Calu3 (cell line): Measurements from ENCODE around the gene CREB3L1. TPM values are rescaled to one million over a fixed set of nuclear protein-coding genes. Genes with fewer than 3 reads are reported as not detected.

ENCODE experiments used
- BruUV-seq: library from RNA; stranded (reverse); fragments of 400-500 nt; replicated peaks from 2 replicates; lab custom pipeline; 2021; lab: Mats Ljungman, UMichigan
- CTCF ChIA-PET: fragments of 300-600 bp; sonication (Branson Sonifier 250); formaldehyde crosslinking; loops from one replicate; lab custom pipeline; 2022; ENCODE audit warnings: antibody characterized with exemption; lab: Charles Lee
- DNase-seq: peaks from one replicate; pipeline ENCODE4 v3.0.0; 2022
- H3K27ac Mint-ChIP-seq: one replicate; pipeline ENCODE4 v1.8.0; 2022; ENCODE audit warnings: mixed read lengths; ENCODE audit not compliant: unreplicated experiment
- H3K27me3 Mint-ChIP-seq: one replicate; pipeline ENCODE4 v1.8.0; 2022; ENCODE audit warnings: mixed read lengths; ENCODE audit not compliant: unreplicated experiment
- H3K36me3 Mint-ChIP-seq: one replicate; pipeline ENCODE4 v1.8.0; 2022; ENCODE audit warnings: mild to moderate bottlenecking, moderate library complexity, mixed read lengths; ENCODE audit not compliant: insufficient read depth, unreplicated experiment
- H3K4me1 Mint-ChIP-seq: one replicate; pipeline ENCODE4 v1.8.0; 2022; ENCODE audit warnings: mild to moderate bottlenecking, low read depth, mixed read lengths; ENCODE audit not compliant: unreplicated experiment
- H3K4me3 Mint-ChIP-seq: one replicate; pipeline ENCODE4 v1.8.0; 2022; ENCODE audit warnings: mild to moderate bottlenecking, low read depth, moderate library complexity, mixed read lengths; ENCODE audit not compliant: unreplicated experiment
- H3K9me3 Mint-ChIP-seq: one replicate; pipeline ENCODE4 v1.8.0; 2022; ENCODE audit warnings: low read depth, mixed read lengths; ENCODE audit not compliant: unreplicated experiment
- CTCF ChIP-seq: fragments of 200-600 bp; IDR thresholded peaks from one replicate; pipeline ENCODE4 v1.8.0; 2022; ENCODE audit warnings: antibody characterized with exemption; ENCODE audit not compliant: unreplicated experiment
- intact Hi-C: fragments of 100-400 bp; cut with micrococcal nuclease; formaldehyde crosslinking; loops from one replicate; pipeline ENCODE4 v1.10.0; 2022; ENCODE audit not compliant: unreplicated experiment
- total RNA-seq: library from RNA; stranded (reverse); gene quantifications from 2 replicates; pipeline ENCODE4 v1.2.3, GENCODE V29; 2022

Gene CREB3L1
- total RNA-seq, 1 experiment from 2014 or later, result not detected

- Mint-ChIP-seq H3K4me1 (peaks cover 7% of the 10 kb centered on the region), H3K27me3 (peaks cover 95% of the 10 kb centered on the region), H3K36me3 (no peaks in the 10 kb centered on the region), H3K27ac (no peak overlapping the region), H3K4me3 (no peak overlapping the region), H3K9me3 (no peaks in the 10 kb centered on the region)
- CTCF ChIA-PET, result no interaction called here
- no peak for TF ChIP-seq CTCF
- intact Hi-C loops, result no loop called here
- BruUV-seq, result no TSS peak
- no peak for DNase-seq
Observed at GRCh38 chr11:46335890-46336562, 58.6 kb downstream of the CREB3L1 start.

GRCh38 chr11:46336563-46337180 lies 59.2 kb downstream of the CREB3L1 start:
- TF ChIP-seq CTCF, result no peak
- BruUV-seq, result no TSS peak
- Mint-ChIP-seq H3K4me3 (no peak overlapping the region), H3K4me1 (peaks cover 7% of the 10 kb centered on the region), H3K9me3 (no peaks in the 10 kb centered on the region), H3K27ac (no peak overlapping the region), H3K36me3 (no peaks in the 10 kb centered on the region), H3K27me3 (peaks cover 95% of the 10 kb centered on the region)
- intact Hi-C loops, result no loop called here
- DNase-seq, result no peak
- CTCF ChIA-PET, result no interaction called here

- H3K27ac Mint-ChIP-seq, result no peak overlapping the region
- H3K27me3 Mint-ChIP-seq, result peaks cover 96% of the 10 kb centered on the region
Observed at GRCh38 chr11:46337626-46338345, 60.3 kb downstream of the CREB3L1 start.

GRCh38 chr11:46338636-46338987 lies 61.1 kb downstream of the CREB3L1 start:
- H3K4me3 Mint-ChIP-seq, result no peak overlapping the region
- BruUV-seq, result no TSS peak
- DNase-seq, result no peak
- H3K9me3 Mint-ChIP-seq, result no peaks in the 10 kb centered on the region
- H3K36me3 Mint-ChIP-seq, result no peaks in the 10 kb centered on the region
- peaks cover 7% of the 10 kb centered on the region for H3K4me1 Mint-ChIP-seq
- peaks cover 97% of the 10 kb centered on the region for H3K27me3 Mint-ChIP-seq
- TF ChIP-seq CTCF, result no peak
- intact Hi-C loops, result no loop called here
- CTCF ChIA-PET, result interaction anchor here (0.8 kb wide), 1 partner anchor 98 kb away, joined by 3 read pairs; no protein-coding TSS in a partner anchor
- H3K27ac Mint-ChIP-seq, result no peak overlapping the region

More at GRCh38 chr11:46337626-46338345, 60.3 kb downstream of the CREB3L1 start:
- Mint-ChIP-seq H3K4me1 (peaks cover 7% of the 10 kb centered on the region), H3K9me3 (no peaks in the 10 kb centered on the region), H3K36me3 (no peaks in the 10 kb centered on the region), H3K4me3 (no peak overlapping the region)
- CTCF ChIA-PET, result no interaction called here
- intact Hi-C loops, result no loop called here
- no peak for DNase-seq
- no peak for TF ChIP-seq CTCF
- BruUV-seq, result no TSS peak
